H1 (cell line): Measurements from ENCODE around the gene GBP6. TPM values are rescaled to one million over a fixed set of nuclear protein-coding genes. Genes with fewer than 3 reads are reported as not detected.

Experiments used
- CTCF ChIA-PET: fragments of 300-600 bp; sonication (Branson Sonifier 250); formaldehyde crosslinking; loops from one replicate; lab custom pipeline; 2021; ENCODE audit not compliant: partially characterized antibody; lab: Charles Lee
- POLR2A ChIA-PET: fragments of 300-600 bp; sonication (Branson Sonifier 250); formaldehyde crosslinking; loops from one replicate; lab custom pipeline; 2021; ENCODE audit warnings: inconsistent platforms; ENCODE audit not compliant: partially characterized antibody; lab: Charles Lee
- DNase-seq, 2 experiments: peaks; one replicate each; pipeline versions ENCODE4 v3.0.0 to v3.0.0-alpha.2; 2010 to 2022; ENCODE audit warnings: low spot score in 2 of 2, low read depth in 1 of 2, mixed read lengths in 1 of 2
- FAIRE-seq: peaks from 2 replicates; lab custom pipeline; 2011; peaks lifted over from hg19 to GRCh38; lab: Jason Lieb, UNC
- H2AFZ ChIP-seq: 2 replicates; pipeline ENCODE4 v1.8.1; 2012; ENCODE audit warnings: low read length, inconsistent platforms
- H2AK5ac ChIP-seq: 2 replicates; pipeline ENCODE4 v1.6.1; 2013; ENCODE audit warnings: low read depth, low read length
- H2BK120ac ChIP-seq: replicated peaks from 2 replicates; pipeline ENCODE3; 2013; ENCODE audit warnings: low read depth, low read length, inconsistent platforms
- H2BK12ac ChIP-seq: 2 replicates; pipeline ENCODE4 v1.6.1; 2013; ENCODE audit warnings: low read depth, low read length
- H2BK15ac ChIP-seq: 2 replicates; pipeline ENCODE4 v1.6.1; 2013; ENCODE audit warnings: low read length
- H2BK20ac ChIP-seq: 2 replicates; pipeline ENCODE4 v1.6.1; 2013; ENCODE audit warnings: low read length
- H2BK5ac ChIP-seq: 2 replicates; pipeline ENCODE4 v1.6.1; 2013; ENCODE audit warnings: low read depth, low read length
- H3K14ac ChIP-seq: 2 replicates; pipeline ENCODE4 v1.6.1; 2013; ENCODE audit warnings: inconsistent platforms; ENCODE audit not compliant: insufficient read length
- H3K18ac ChIP-seq: 2 replicates; pipeline ENCODE4 v1.6.1; 2013; ENCODE audit warnings: low read length; ENCODE audit errors: extremely low read depth
- H3K23ac ChIP-seq: 2 replicates; pipeline ENCODE4 v1.6.1; 2013; ENCODE audit warnings: inconsistent platforms; ENCODE audit not compliant: insufficient read length
- H3K23me2 ChIP-seq: 2 replicates; pipeline ENCODE4 v1.6.1; 2013; ENCODE audit warnings: low read depth, low read length
- H3K27ac ChIP-seq: 2 replicates; pipeline ENCODE4 v1.6.1; 2011; ENCODE audit warnings: low read depth, low read length, inconsistent platforms
- H3K27me3 ChIP-seq, 4 experiments: replicated peaks in 1 of 4; 1 replicate in 1 of 4; 2 replicates in 3 of 4; pipeline versions ENCODE4 v1.6.1 to v1.8.1; 2011 to 2013; ENCODE audit warnings: low read length in 3 of 4, mild to moderate bottlenecking in 3 of 4, inconsistent platforms in 2 of 4, mixed read lengths in 2 of 4, moderate library complexity in 1 of 4; ENCODE audit not compliant: control insufficient read depth in 3 of 4, insufficient read depth in 3 of 4; ENCODE audit errors: extremely low read depth in 1 of 4
- H3K36me3 ChIP-seq, 4 experiments: 2 replicates each; pipeline versions ENCODE4 v1.6.1 to v1.8.1; 2011 to 2013; ENCODE audit warnings: mild to moderate bottlenecking in 4 of 4, low read length in 3 of 4, moderate library complexity in 2 of 4, control low read depth in 1 of 4, inconsistent platforms in 1 of 4; ENCODE audit not compliant: insufficient read depth in 4 of 4, control insufficient read depth in 2 of 4
- H3K4ac ChIP-seq: replicated peaks from 2 replicates; pipeline ENCODE3; 2013; ENCODE audit warnings: low read length, low read depth, mixed read lengths, inconsistent platforms; ENCODE audit not compliant: insufficient read length
- H3K4me1 ChIP-seq, 4 experiments: replicated peaks in 1 of 4; 1 replicate in 1 of 4; 2 replicates in 3 of 4; pipeline versions ENCODE4 v1.6.1 to v1.8.1; 2011 to 2013; ENCODE audit warnings: low read length in 3 of 4, inconsistent platforms in 2 of 4, mixed read lengths in 1 of 4; ENCODE audit not compliant: insufficient read depth in 4 of 4, control insufficient read depth in 3 of 4
- H3K4me2 ChIP-seq, 2 experiments: 2 replicates each; pipeline versions ENCODE4 v1.6.1 to v1.8.1; 2011 to 2013; ENCODE audit warnings: low read depth in 2 of 2, low read length in 2 of 2, control low read depth in 1 of 2, inconsistent platforms in 1 of 2, mild to moderate bottlenecking in 1 of 2; ENCODE audit not compliant: insufficient read depth in 1 of 2
- H3K4me3 ChIP-seq, 4 experiments: fragments of 200-600, 300-600 bp in 1 of 4; sonication (generic), shearing (Covaris generic), sonication (Bioruptor Twin) in 1 of 4; 2 replicates each; pipeline versions ENCODE4 v1.5.1 to v1.8.1; 2011 to 2016; ENCODE audit warnings: low read length in 4 of 4, low read depth in 3 of 4, control low read depth in 2 of 4, inconsistent platforms in 2 of 4, mild to moderate bottlenecking in 2 of 4, mixed read lengths in 1 of 4, moderate library complexity in 1 of 4; ENCODE audit not compliant: insufficient read depth in 2 of 4; ENCODE audit errors: extremely low read depth in 1 of 4
- H3K56ac ChIP-seq: replicated peaks from 2 replicates; pipeline ENCODE3; 2013; ENCODE audit warnings: low read depth, mild to moderate bottlenecking, mixed read lengths, low read length, inconsistent platforms; ENCODE audit not compliant: insufficient read length
- H3K79me1 ChIP-seq: 2 replicates; pipeline ENCODE4 v1.6.1; 2013; ENCODE audit warnings: low read depth, low read length, control low read depth
- H3K79me2 ChIP-seq, 2 experiments: 2 replicates each; pipeline versions ENCODE4 v1.6.1 to v1.8.1; 2012 to 2013; ENCODE audit warnings: low read length in 2 of 2, mild to moderate bottlenecking in 2 of 2, inconsistent platforms in 1 of 2; ENCODE audit not compliant: insufficient read depth in 2 of 2, control insufficient read depth in 1 of 2
- H3K9ac ChIP-seq, 4 experiments: replicated peaks in 1 of 4; 1 replicate in 1 of 4; 2 replicates in 3 of 4; pipeline versions ENCODE4 v1.6.1 to v1.8.1; 2011 to 2013; ENCODE audit warnings: low read depth in 3 of 4, low read length in 3 of 4, control low read depth in 2 of 4, mild to moderate bottlenecking in 2 of 4, moderate library complexity in 2 of 4, inconsistent platforms in 1 of 4; ENCODE audit errors: extremely low read depth in 1 of 4
- H3K9me3 ChIP-seq, 2 experiments: 2 replicates each; pipeline versions ENCODE4 v1.6.1 to v1.8.1; 2012 to 2013; ENCODE audit warnings: mild to moderate bottlenecking in 2 of 2, moderate library complexity in 2 of 2, control low read depth in 1 of 2, inconsistent platforms in 1 of 2, low read depth in 1 of 2, low read length in 1 of 2, mixed read lengths in 1 of 2; ENCODE audit not compliant: insufficient read depth in 2 of 2
- H4K20me1 ChIP-seq, 2 experiments: replicated peaks in 1 of 2; 2 replicates each; pipeline versions ENCODE3 to v1.8.1; 2011 to 2013; ENCODE audit warnings: inconsistent platforms in 2 of 2, low read length in 2 of 2, mild to moderate bottlenecking in 1 of 2; ENCODE audit not compliant: insufficient read depth in 2 of 2, control insufficient read depth in 1 of 2
- H4K5ac ChIP-seq: 2 replicates; pipeline ENCODE4 v1.6.1; 2013; ENCODE audit warnings: low read length, low read depth, mixed read lengths, inconsistent platforms; ENCODE audit not compliant: insufficient read length
- H4K8ac ChIP-seq: 2 replicates; pipeline ENCODE4 v1.8.0; 2013; ENCODE audit warnings: mild to moderate bottlenecking, moderate library complexity, low read length, inconsistent platforms; ENCODE audit not compliant: insufficient read depth; ENCODE audit errors: extremely low read depth
- H4K91ac ChIP-seq: replicated peaks from 2 replicates; pipeline ENCODE3; 2013; ENCODE audit warnings: low read length, mixed read lengths, inconsistent platforms; ENCODE audit not compliant: insufficient read length
- CBX8 ChIP-seq: fragments of 300-800, 300-1000 bp; sonication (generic); IDR thresholded peaks from 2 replicates; pipeline ENCODE4 v1.7.1; 2016; ENCODE audit warnings: low read depth, low read length, borderline replicate concordance
- RNF2 ChIP-seq: fragments of 200-900, 300-1000 bp; sonication (generic); IDR thresholded peaks from 2 replicates; pipeline ENCODE4 v1.7.1; 2016; ENCODE audit warnings: borderline replicate concordance, low read depth, mild to moderate bottlenecking, antibody characterized with exemption, low read length; ENCODE audit not compliant: poor library complexity, severe bottlenecking; ENCODE audit errors: missing control alignments
- SRF ChIP-seq: IDR thresholded peaks from 2 replicates; pipeline ENCODE4 v1.6.1; 2011; ENCODE audit warnings: mild to moderate bottlenecking, low read depth, low read length, moderate library complexity
- TAF7 ChIP-seq: optimal IDR thresholded peaks from 2 replicates; pipeline ENCODE3; 2011; ENCODE audit warnings: low read depth, mild to moderate bottlenecking, inconsistent platforms, low read length, moderate library complexity, borderline replicate concordance
- WGBS, 2 experiments: shearing (Covaris generic) in 1 of 2; methylation state at CpG; one replicate each; pipeline versions ENCODE4 v1.1.6 to v1.1.7; 2013 to 2015; ENCODE audit warnings: low lambda C conversion rate in 2 of 2, mixed read lengths in 2 of 2, inconsistent platforms in 1 of 2, low coverage in 1 of 2, missing lambda C conversion rate in 1 of 2; ENCODE audit not compliant: insufficient replicate concordance in 2 of 2, insufficient coverage in 1 of 2, insufficient read length in 1 of 2; ENCODE audit errors: extremely low coverage in 1 of 2, missing lambda C conversion rate in 1 of 2; 5-methylcytosine and 5-hydroxymethylcytosine counted together
- polyA plus RNA-seq, 7 experiments: library from polyadenylated mRNA; depleted of rRNA in 3 of 7; stranded (reverse) in 5 of 7; unstranded in 2 of 7; fragments of >200 nt in 5 of 7; fragments of 200-250 nt in 2 of 7; gene quantifications; 1 replicate in 5 of 7; 2 replicates in 1 of 7; 4 replicates in 1 of 7; pipeline versions ENCODE4 v1.2.1 to v1.2.3, GENCODE V29; 2011 to 2013; ENCODE audit warnings: missing spikeins in 2 of 7, mixed read lengths in 2 of 7
- total RNA-seq: library from RNA; stranded (reverse); fragmentation: NEBNext Ultra II Directional; extraction: Animal tissue kit (Norgen Biotek cat#: 25700); gene quantifications from 2 replicates; pipeline ENCODE4 v1.2.1, GENCODE V29; 2021

The GBP6 gene
- total and polyA plus RNA-seq, 2 of the 8 experiments (the other 6 are each of a cell fraction or from before 2014, with no cell fraction given): not detected

GRCh38 chr1:89352421-89352820, 11.4 kb upstream of the GBP6 start:
- H3K23ac ChIP-seq: peak overlapping the region; percentile 83
- H4K91ac ChIP-seq: no peak overlapping the region
- H3K14ac ChIP-seq: no peak overlapping the region
- no peaks in the 10 kb centered on the region for H3K79me2 ChIP-seq
- TF ChIP-seq TAF7 (no peak), CBX8 (no peak), SRF (no peak), RNF2 (no peak)
- TF ChIP-seq, all 59 proteins: peak for 0
- Histone ChIP-seq H4K8ac (no peak overlapping the region), H3K4me2 (no peak overlapping the region), H3K79me1 (no peaks in the 10 kb centered on the region), H3K27ac (no peak overlapping the region), H3K36me3 (no peaks in the 10 kb centered on the region), H2BK15ac (no peak overlapping the region), H4K5ac (no peak overlapping the region), H3K9ac (no peak overlapping the region), H3K18ac (no peak overlapping the region), H4K20me1 (no peaks in the 10 kb centered on the region), H3K4me3 (no peak overlapping the region), H2AFZ (no peak overlapping the region), H2BK20ac (no peak overlapping the region), H2BK5ac (no peak overlapping the region), H3K56ac (no peak overlapping the region), H3K4me1 (peaks cover 0 to 2% (median 0%) of the 10 kb centered on the region in 4 experiments; a peak in 1 of 7 replicates), H3K4ac (no peak overlapping the region), H3K27me3 (no peaks in the 10 kb centered on the region), H2BK120ac (no peak overlapping the region), H2BK12ac (no peak overlapping the region), H3K9me3 (no peaks in the 10 kb centered on the region), H2AK5ac (no peak overlapping the region), H3K23me2 (no peaks in the 10 kb centered on the region)
- FAIRE-seq: no peak
- no peak for DNase-seq
- POLR2A ChIA-PET: no interaction called here
- CTCF ChIA-PET: interaction anchor here (1.3 kb wide), 1 partner anchor 11 kb away, joined by 4 read pairs; no protein-coding TSS in a partner anchor
- 80% methylated on average over 2 of the region's 2 CpGs; no CpG with 5 or more reads in 1 of the 2 experiments for WGBS, 2 experiments
